Mucosa of descending colon (tissue), 3 donors: ENCODE results near the gene DNASE2B. TPM values are rescaled to one million over a fixed set of nuclear protein-coding genes. Genes with fewer than 3 reads are reported as not detected.
A peak's percentile ranks its signal among the peaks of the same experiment; 100 is the strongest.

Experiments
- ATAC-seq: fragments of 200-7000 bp; cut with Tn5 transposase; one replicate; pipeline ENCODE4 v1.9.1; 2020; ENCODE audit warnings: mild to moderate bottlenecking, moderate library complexity
- DNase-seq, 3 donors: peaks; one replicate each; pipeline ENCODE4 v3.0.0-alpha.2; 2020
- H3K36me3 ChIP-seq: fragments of 200-600 bp; one replicate; pipeline ENCODE4 v1.8.0; 2021; ENCODE audit warnings: low read depth, mild to moderate bottlenecking
- H3K4me1 ChIP-seq: fragments of 200-600 bp; one replicate; pipeline ENCODE4 v1.8.0; 2021; ENCODE audit warnings: low read depth, mild to moderate bottlenecking
- H3K4me3 ChIP-seq: fragments of 200-600 bp; one replicate; pipeline ENCODE4 v1.8.0; 2021; ENCODE audit warnings: mild to moderate bottlenecking
- H3K9me3 ChIP-seq: fragments of 200-600 bp; one replicate; pipeline ENCODE4 v1.8.0; 2021; ENCODE audit warnings: mild to moderate bottlenecking
- CTCF ChIP-seq: fragments of 200-600 bp; IDR thresholded peaks from one replicate; pipeline ENCODE4 v1.8.0; 2022; ENCODE audit warnings: antibody characterized with exemption, mild to moderate bottlenecking
- intact Hi-C, 2 donors: fragments of 100-400 bp; cut with DNase I in 1 of 2; cut with micrococcal nuclease in 1 of 2; formaldehyde crosslinking; loops; one replicate each; pipeline versions ENCODE4 v1.11.0 to v1.11.1; 2022; cut with DNase I, micrococcal nuclease
- total RNA-seq, 3 donors: library from RNA; stranded (reverse); fragmentation: NEBNext Ultra II Directional in 2 of 3; extraction: Animal tissue kit (Norgen Biotek cat#: 25700) in 2 of 3; gene quantifications; one replicate each; pipeline versions ENCODE4 v1.2.1 to v1.2.4, GENCODE V29; 2021 to 2023
- donor health status: DM: no; HTN: no; CAD: no; lungs with moderate emphysema.
- donor health status: DM: no; HTN: no; CAD: no.
- donor health status: DM: no; HTN: yes; CAD: no.

Gene DNASE2B
- total RNA-seq, 3 donors from 2014 or later: 0.87 to 1.0 TPM; not detected in 1

- Histone ChIP-seq H3K9me3 (no peaks in the 10 kb centered on the region), H3K4me1 (peaks cover 23% of the 10 kb centered on the region), H3K4me3 (no peak overlapping the region), H3K36me3 (no peaks in the 10 kb centered on the region)
- intact Hi-C loops: no loop called here
- TF ChIP-seq CTCF: no peak
- no peak for ATAC-seq
- no peak for DNase-seq
Observed at GRCh38 chr1:84409888-84410287, 11.6 kb downstream of the DNASE2B start.

DNA sequence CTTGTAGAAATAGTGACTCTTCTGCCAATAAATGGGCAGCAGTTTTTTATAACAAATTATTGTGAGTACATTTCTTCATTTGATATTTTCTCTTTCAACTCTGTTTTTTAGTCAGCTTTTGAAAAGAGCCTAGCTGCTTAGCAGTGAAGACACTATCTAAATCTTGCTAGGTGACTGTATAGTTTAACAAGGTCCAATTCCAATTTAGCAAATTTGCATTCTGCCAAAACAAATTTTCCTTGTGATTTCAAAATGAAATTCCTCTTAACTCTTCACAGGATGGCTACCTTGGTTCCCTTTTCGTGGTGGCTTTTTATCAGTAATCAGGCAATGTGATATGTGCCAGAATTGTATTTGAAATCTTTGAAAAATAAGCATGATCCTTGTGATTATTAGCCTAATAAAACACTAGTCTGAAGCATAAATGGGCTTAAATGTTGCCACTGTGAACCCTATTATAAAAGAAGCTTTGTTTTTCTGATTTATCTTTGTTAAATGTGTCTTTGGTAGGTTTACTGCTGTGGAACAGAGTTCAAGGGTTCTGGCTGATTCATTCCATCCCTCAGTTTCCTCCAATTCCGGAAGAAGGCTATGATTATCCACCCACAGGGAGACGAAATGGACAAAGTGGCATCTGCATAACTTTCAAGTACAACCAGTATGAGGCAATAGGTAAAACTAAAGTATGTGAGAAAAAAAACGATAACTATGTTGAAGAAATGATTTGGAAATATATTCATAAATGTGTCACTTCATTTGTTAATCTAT lies 12.2 kb downstream of the DNASE2B start:
- Histone ChIP-seq H3K9me3 (no peaks in the 10 kb centered on the region), H3K4me3 (no peak overlapping the region), H3K4me1 (peaks cover 17% of the 10 kb centered on the region), H3K36me3 (no peaks in the 10 kb centered on the region)
- no peak for DNase-seq
- intact Hi-C loops: no loop called here
- ATAC-seq: peak; percentile 55
- no peak for TF ChIP-seq CTCF

DNA sequence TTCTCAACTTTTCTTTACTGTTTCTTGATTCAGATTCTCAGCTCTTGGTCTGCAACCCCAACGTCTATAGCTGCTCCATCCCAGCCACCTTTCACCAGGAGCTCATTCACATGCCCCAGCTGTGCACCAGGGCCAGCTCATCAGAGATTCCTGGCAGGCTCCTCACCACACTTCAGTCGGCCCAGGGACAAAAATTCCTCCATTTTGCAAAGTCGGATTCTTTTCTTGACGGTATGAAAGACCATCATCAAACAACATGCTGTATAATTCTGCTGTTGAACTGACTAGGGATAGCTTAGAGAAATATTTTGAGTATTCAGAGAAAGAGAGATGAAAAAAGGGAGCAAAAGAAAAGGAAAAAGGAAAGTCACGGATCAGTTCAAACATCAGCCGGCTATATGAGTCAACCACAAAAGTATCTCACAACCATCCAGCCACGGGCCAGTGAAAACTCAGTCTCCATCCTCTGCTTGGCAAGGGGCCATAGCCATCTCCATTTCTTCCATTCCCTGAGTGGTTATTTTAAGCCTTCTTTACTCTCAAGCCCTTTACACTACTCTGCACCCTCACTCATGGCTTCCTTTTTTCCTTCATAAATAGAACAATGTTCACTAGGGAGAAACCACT lies 14.1 kb downstream of the DNASE2B start:
- no peaks in the 10 kb centered on the region for H3K36me3 ChIP-seq
- H3K4me3 ChIP-seq: no peak overlapping the region
- no peaks in the 10 kb centered on the region for H3K9me3 ChIP-seq
- intact Hi-C loops: no loop called here
- DNase-seq (no peak), ATAC-seq (no peak)
- no peak for TF ChIP-seq CTCF
- H3K4me1 ChIP-seq: peaks cover 7% of the 10 kb centered on the region

DNA sequence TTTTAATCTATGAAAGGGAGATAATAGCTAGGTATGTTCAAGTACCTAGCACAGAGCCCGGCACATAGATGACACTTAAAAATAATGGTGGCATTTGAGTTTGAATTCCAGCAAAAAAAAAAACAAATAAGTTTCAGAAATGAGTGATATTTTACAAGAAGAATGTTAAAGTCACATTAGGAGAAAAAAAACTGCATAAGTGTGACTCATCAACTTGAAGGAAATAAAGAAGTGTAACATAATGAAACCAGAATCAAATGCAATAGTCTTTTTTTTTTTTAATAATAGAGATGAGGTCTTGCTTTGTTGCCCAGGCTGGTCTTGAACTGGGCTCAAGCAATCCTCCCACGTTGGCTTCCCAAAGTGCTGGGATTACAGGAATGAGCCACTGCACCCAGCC lies 17.1 kb downstream of the DNASE2B start:
- ATAC-seq (no peak), DNase-seq (no peak)
- no peaks in the 10 kb centered on the region for H3K9me3 ChIP-seq
- no peak for TF ChIP-seq CTCF
- H3K4me1 ChIP-seq: no peaks in the 10 kb centered on the region
- no peak overlapping the region for H3K4me3 ChIP-seq
- intact Hi-C loops: no loop called here
- no peaks in the 10 kb centered on the region for H3K36me3 ChIP-seq

DNA sequence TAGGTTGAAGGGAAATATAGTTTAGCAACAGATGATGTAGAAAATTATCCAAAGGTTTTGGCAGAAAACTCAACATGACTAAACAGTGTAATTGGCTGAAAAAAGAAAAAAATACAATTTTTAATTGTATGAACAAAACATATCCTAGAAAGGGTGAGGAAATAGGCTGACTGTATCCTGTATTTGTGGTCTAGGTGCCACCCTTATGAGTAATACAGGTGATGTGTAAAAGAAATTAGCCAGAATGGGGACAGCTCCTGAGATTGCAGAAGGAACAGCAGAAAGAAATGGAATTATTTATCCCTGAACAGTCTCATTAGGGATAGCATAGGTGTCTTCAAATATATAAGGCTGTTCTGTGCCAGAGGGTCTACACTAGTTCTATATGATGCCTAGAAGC lies 24.6 kb downstream of the DNASE2B start:
- H3K4me1 ChIP-seq: no peaks in the 10 kb centered on the region
- no peak for TF ChIP-seq CTCF
- ATAC-seq (no peak), DNase-seq (no peak)
- intact Hi-C loops: loop anchor here in 1 of 2 donors (10.0 kb wide), 1 partner anchor 498 kb away; no protein-coding TSS in a partner anchor
- H3K4me3 ChIP-seq: no peak overlapping the region
- no peaks in the 10 kb centered on the region for H3K9me3 ChIP-seq
- no peaks in the 10 kb centered on the region for H3K36me3 ChIP-seq
